Body of pancreas (tissue), 4 donors: ENCODE data around the gene MGLL.

ENCODE experiments used
- CTCF ChIP-seq, 7 experiments: fragments of 450-650 bp in 4 of 7; fragments of 200-600 bp in 3 of 7; sonication (generic) in 3 of 7; IDR thresholded peaks; one replicate each; pipeline ENCODE4 v1.5.1; 2016 to 2019; ENCODE audit warnings: antibody characterized with exemption in 7 of 7
- POLR2A ChIP-seq, 3 donors: fragments of 450-650 bp; IDR thresholded peaks; one replicate each; pipeline ENCODE4 v1.6.1; 2016; ENCODE audit warnings: antibody characterized with exemption in 3 of 3, mild to moderate bottlenecking in 2 of 3

GRCh38 chr3:127688416-127689265 is 133.7 kb downstream of the MGLL start:
- TF ChIP-seq CTCF (IDR thresholded peaks at IDR 0.05) (no peak), POLR2A (IDR thresholded peaks at IDR 0.05) (no peak)
